Upper lobe of left lung (tissue), 4 donors: ENCODE results near the gene ZNF860.

Experiments used
- CTCF ChIP-seq, 6 experiments: fragments of 450-650 bp in 4 of 6; fragments of 200-600 bp in 2 of 6; sonication (generic) in 2 of 6; IDR thresholded peaks; one replicate each; pipeline ENCODE4 v1.5.1; 2016 to 2019; ENCODE audit warnings: antibody characterized with exemption in 6 of 6
- POLR2A ChIP-seq, 4 donors: fragments of 450-650 bp; IDR thresholded peaks; one replicate each; pipeline ENCODE4 v1.5.1; 2016 to 2017; ENCODE audit warnings: antibody characterized with exemption in 4 of 4, mild to moderate bottlenecking in 2 of 4
- POLR2AphosphoS5 ChIP-seq, 2 donors: sonication (generic); formaldehyde crosslinking; IDR thresholded peaks; one replicate each; pipeline ENCODE4 v1.5.1; 2017; ENCODE audit warnings: antibody characterized with exemption in 2 of 2

GRCh38 chr3:31985831-31986230 lies 4.3 kb downstream of the ZNF860 start:
- TF ChIP-seq CTCF (IDR thresholded peaks at IDR 0.05) (no peak), POLR2A (IDR thresholded peaks at IDR 0.05) (no peak), POLR2AphosphoS5 (IDR thresholded peaks at IDR 0.05) (no peak)
